ENCODE measurements around the gene FAM153A.
"Not testable (repeated sequence)": the region's sequence is repeated elsewhere in the genome, so short reads cannot be mapped to it uniquely, and the experiment has no call there.

DNA sequence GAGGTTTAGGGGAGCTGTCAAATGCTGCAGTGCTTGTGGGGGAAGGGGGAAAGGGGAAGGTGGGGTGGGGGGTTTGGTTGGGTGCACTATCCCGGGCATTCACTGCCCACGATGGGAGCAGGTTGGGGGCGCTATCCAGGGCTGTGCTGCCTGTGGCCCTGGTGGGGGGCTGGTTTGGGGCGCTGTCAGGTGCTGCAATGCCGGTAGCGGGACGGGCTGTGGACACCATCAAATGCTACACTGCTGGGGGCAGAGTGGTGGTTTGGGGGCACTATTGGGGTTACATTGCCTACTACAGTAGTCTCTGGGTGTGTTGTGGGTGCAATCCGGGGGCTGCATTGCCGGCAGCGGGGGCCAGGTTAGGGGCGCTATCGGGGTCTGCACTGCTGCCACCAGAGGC lies 25.7 kb upstream of the FAM153A start:
- TF ChIP-seq, protein P1, sequence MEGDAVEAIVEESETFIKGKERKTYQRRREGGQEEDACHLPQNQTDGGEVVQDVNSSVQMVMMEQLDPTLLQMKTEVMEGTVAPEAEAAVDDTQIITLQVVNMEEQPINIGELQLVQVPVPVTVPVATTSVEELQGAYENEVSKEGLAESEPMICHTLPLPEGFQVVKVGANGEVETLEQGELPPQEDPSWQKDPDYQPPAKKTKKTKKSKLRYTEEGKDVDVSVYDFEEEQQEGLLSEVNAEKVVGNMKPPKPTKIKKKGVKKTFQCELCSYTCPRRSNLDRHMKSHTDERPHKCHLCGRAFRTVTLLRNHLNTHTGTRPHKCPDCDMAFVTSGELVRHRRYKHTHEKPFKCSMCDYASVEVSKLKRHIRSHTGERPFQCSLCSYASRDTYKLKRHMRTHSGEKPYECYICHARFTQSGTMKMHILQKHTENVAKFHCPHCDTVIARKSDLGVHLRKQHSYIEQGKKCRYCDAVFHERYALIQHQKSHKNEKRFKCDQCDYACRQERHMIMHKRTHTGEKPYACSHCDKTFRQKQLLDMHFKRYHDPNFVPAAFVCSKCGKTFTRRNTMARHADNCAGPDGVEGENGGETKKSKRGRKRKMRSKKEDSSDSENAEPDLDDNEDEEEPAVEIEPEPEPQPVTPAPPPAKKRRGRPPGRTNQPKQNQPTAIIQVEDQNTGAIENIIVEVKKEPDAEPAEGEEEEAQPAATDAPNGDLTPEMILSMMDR (IDR thresholded peaks at IDR 0.05; ENCODE audit: low read length), result not testable (repeated sequence)
- TF ChIP-seq EZH2 (IDR thresholded peaks at IDR 0.05; ENCODE audit: borderline replicate concordance, low read length), result not testable (repeated sequence)

Data from OCI-LY1 (cell line).